ENCODE measurements around the gene TTF2.
"Not testable (repeated sequence)": the region's sequence is repeated elsewhere in the genome, so short reads cannot be mapped to it uniquely, and the experiment has no call there.

Gene TTF2

DNA sequence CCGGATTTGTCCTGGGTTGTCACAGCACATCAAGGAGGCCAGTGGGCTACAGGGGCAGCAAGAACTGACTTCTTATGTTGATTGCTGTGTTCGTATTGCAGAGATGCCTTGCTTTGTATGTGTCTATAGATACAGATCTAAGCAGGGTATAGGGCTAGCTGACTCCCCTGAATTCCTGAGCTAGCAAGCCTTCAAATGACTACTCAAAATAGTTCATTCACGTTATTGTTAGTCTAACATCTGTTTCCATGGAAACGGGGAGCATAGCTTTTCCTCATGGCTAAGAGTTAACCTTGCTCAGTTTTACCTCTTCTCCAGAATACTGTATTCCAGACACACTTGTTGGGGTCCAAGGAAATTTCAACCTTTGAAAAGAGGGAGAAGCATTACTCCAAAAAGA lies 37.3 kb downstream of the TTF2 start:
- Histone ChIP-seq H3K4me1 (ENCODE audit: control insufficient read depth, insufficient read depth, low read length) (peaks cover 11% of the 10 kb centered on the region), H3K9ac (ENCODE audit: low read length) (no peak overlapping the region), H3K4me3 (ENCODE audit: low read length) (no peak overlapping the region), H3K27me3 (ENCODE audit: control insufficient read depth, insufficient read depth, low read length) (no peaks in the 10 kb centered on the region), H3K9me3 (ENCODE audit: control insufficient read depth, low read length) (no peaks in the 10 kb centered on the region), H3K36me3 (ENCODE audit: control insufficient read depth, insufficient read depth, low read length) (no peaks in the 10 kb centered on the region)

DNA sequence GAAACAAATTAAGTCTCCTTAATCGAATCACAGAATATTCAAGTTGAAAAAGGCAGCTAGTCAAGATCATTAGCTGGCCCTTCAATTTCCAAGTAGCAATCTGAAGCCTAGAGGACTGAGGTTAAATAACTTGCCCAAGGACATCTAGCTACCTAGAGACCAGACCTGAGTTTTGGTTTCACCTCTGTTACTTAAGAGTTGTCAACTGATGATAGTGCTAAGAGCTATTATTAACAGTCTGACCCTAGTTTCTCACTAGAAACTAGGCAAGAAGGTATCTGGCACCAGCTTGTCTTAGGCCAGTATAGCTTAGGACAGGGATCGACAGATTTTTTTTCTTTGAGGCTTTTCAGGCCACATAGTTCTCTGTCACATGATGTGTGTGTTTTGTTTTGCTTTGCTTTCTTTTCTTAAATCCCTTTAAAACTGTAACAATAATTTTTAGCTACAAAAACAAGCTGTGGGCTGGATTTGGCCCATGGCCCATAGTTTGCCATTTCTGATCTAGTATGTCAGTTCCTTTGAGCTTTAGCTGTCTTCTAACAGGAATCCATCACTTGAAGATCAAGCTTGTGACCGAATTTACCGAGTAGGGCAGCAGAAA lies 38.3 kb downstream of the TTF2 start:
- Histone ChIP-seq H3K4me3 (ENCODE audit: low read length) (no peak overlapping the region), H3K9me3 (ENCODE audit: control insufficient read depth, low read length) (no peaks in the 10 kb centered on the region), H3K27me3 (ENCODE audit: control insufficient read depth, insufficient read depth, low read length) (no peaks in the 10 kb centered on the region), H3K36me3 (ENCODE audit: control insufficient read depth, insufficient read depth, low read length) (no peaks in the 10 kb centered on the region), H3K9ac (ENCODE audit: low read length) (no peak overlapping the region), H3K4me1 (ENCODE audit: control insufficient read depth, insufficient read depth, low read length) (peaks cover 11% of the 10 kb centered on the region)

GRCh38 chr1:117101334-117101733 lies 41.2 kb downstream of the TTF2 start:
- no peak overlapping the region for H3K9ac ChIP-seq (ENCODE audit: low read length)
- no peaks in the 10 kb centered on the region for H3K9me3 ChIP-seq (ENCODE audit: control insufficient read depth, low read length)
- H3K27me3 ChIP-seq (ENCODE audit: control insufficient read depth, insufficient read depth, low read length) = no peaks in the 10 kb centered on the region
- no peak overlapping the region for H3K4me3 ChIP-seq (ENCODE audit: low read length)
- H3K4me1 ChIP-seq (ENCODE audit: control insufficient read depth, insufficient read depth, low read length) = peaks cover 7% of the 10 kb centered on the region
- H3K36me3 ChIP-seq (ENCODE audit: control insufficient read depth, insufficient read depth, low read length) = no peaks in the 10 kb centered on the region

- H3K4me1 ChIP-seq (ENCODE audit: control insufficient read depth, insufficient read depth, low read length); H3K36me3 ChIP-seq (ENCODE audit: control insufficient read depth, insufficient read depth, low read length); H3K27me3 ChIP-seq (ENCODE audit: control insufficient read depth, insufficient read depth, low read length); H3K9me3 ChIP-seq (ENCODE audit: control insufficient read depth, low read length); H3K9ac ChIP-seq (ENCODE audit: low read length); H3K4me3 ChIP-seq (ENCODE audit: low read length): not testable (repeated sequence)
Measured at GRCh38 chr1:117101858-117102257, 41.7 kb downstream of the TTF2 start.

- Histone ChIP-seq H3K27me3 (ENCODE audit: control insufficient read depth, insufficient read depth, low read length) (no peaks in the 10 kb centered on the region), H3K9me3 (ENCODE audit: control insufficient read depth, low read length) (no peaks in the 10 kb centered on the region), H3K4me1 (ENCODE audit: control insufficient read depth, insufficient read depth, low read length) (no peaks in the 10 kb centered on the region), H3K9ac (ENCODE audit: low read length) (no peak overlapping the region), H3K36me3 (ENCODE audit: control insufficient read depth, insufficient read depth, low read length) (no peaks in the 10 kb centered on the region), H3K4me3 (ENCODE audit: low read length) (no peak overlapping the region)
Measured at GRCh38 chr1:117104986-117105385, 44.9 kb downstream of the TTF2 start.

DNA sequence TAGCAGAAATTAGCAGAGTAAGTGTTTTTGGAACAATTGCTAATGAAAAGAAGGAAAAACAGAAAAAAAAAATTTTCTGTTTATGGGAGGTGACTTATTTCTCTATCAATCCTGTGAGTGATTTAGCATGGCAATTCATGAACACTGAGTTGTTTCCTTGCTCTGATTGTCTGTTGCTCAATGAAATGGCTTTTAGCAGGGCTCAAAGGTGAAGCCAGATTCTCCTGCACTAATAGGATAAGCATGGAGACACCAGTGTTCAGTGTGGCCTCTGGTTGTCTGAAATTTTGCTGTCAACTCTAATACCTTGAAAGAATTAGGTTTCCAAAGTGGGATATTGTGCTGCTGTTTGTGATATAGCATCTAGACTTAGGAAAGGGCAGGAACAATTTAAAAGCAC lies 45.6 kb downstream of the TTF2 start:
- H3K9ac ChIP-seq (ENCODE audit: low read length) = no peak overlapping the region
- no peaks in the 10 kb centered on the region for H3K27me3 ChIP-seq (ENCODE audit: control insufficient read depth, insufficient read depth, low read length)
- no peaks in the 10 kb centered on the region for H3K4me1 ChIP-seq (ENCODE audit: control insufficient read depth, insufficient read depth, low read length)
- no peak overlapping the region for H3K4me3 ChIP-seq (ENCODE audit: low read length)
- H3K36me3 ChIP-seq (ENCODE audit: control insufficient read depth, insufficient read depth, low read length) = no peaks in the 10 kb centered on the region
- no peaks in the 10 kb centered on the region for H3K9me3 ChIP-seq (ENCODE audit: control insufficient read depth, low read length)

GRCh38 chr1:117106478-117106877 lies 46.4 kb downstream of the TTF2 start:
- no peaks in the 10 kb centered on the region for H3K4me1 ChIP-seq (ENCODE audit: control insufficient read depth, insufficient read depth, low read length)
- no peaks in the 10 kb centered on the region for H3K9me3 ChIP-seq (ENCODE audit: control insufficient read depth, low read length)
- no peak overlapping the region for H3K4me3 ChIP-seq (ENCODE audit: low read length)
- H3K9ac ChIP-seq (ENCODE audit: low read length) = no peak overlapping the region
- no peaks in the 10 kb centered on the region for H3K27me3 ChIP-seq (ENCODE audit: control insufficient read depth, insufficient read depth, low read length)
- no peaks in the 10 kb centered on the region for H3K36me3 ChIP-seq (ENCODE audit: control insufficient read depth, insufficient read depth, low read length)

DNA sequence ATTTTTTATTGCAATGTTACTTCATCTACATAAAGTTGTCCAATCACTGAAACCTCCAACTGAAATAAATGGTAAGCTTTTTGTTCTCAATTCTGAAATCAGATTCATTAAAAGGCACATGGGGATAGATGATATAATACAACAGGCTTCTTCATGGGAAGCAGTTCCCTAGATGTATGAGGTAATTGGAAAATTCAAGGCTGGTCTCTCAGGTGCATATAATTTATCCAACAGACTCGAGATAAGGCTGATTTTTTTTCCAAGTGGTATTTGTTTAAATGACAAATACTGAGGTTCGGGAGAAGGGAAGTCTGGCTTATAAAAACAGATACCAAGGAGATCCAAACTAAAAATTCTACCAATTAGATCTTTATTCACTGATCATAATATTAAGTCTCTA lies 47.2 kb downstream of the TTF2 start:
- Histone ChIP-seq H3K27me3 (ENCODE audit: control insufficient read depth, insufficient read depth, low read length) (no peaks in the 10 kb centered on the region), H3K4me3 (ENCODE audit: low read length) (no peak overlapping the region), H3K36me3 (ENCODE audit: control insufficient read depth, insufficient read depth, low read length) (no peaks in the 10 kb centered on the region), H3K4me1 (ENCODE audit: control insufficient read depth, insufficient read depth, low read length) (no peaks in the 10 kb centered on the region), H3K9ac (ENCODE audit: low read length) (no peak overlapping the region), H3K9me3 (ENCODE audit: control insufficient read depth, low read length) (no peaks in the 10 kb centered on the region)

- H3K4me3 ChIP-seq (ENCODE audit: low read length) = no peak overlapping the region
- no peaks in the 10 kb centered on the region for H3K36me3 ChIP-seq (ENCODE audit: control insufficient read depth, insufficient read depth, low read length)
- H3K9me3 ChIP-seq (ENCODE audit: control insufficient read depth, low read length) = no peaks in the 10 kb centered on the region
- H3K9ac ChIP-seq (ENCODE audit: low read length) = no peak overlapping the region
- no peaks in the 10 kb centered on the region for H3K4me1 ChIP-seq (ENCODE audit: control insufficient read depth, insufficient read depth, low read length)
- H3K27me3 ChIP-seq (ENCODE audit: control insufficient read depth, insufficient read depth, low read length) = no peaks in the 10 kb centered on the region
Measured at GRCh38 chr1:117110774-117111173, 50.6 kb downstream of the TTF2 start.

- Histone ChIP-seq H3K9me3 (ENCODE audit: control insufficient read depth, low read length) (no peaks in the 10 kb centered on the region), H3K9ac (ENCODE audit: low read length) (no peak overlapping the region), H3K36me3 (ENCODE audit: control insufficient read depth, insufficient read depth, low read length) (no peaks in the 10 kb centered on the region), H3K4me1 (ENCODE audit: control insufficient read depth, insufficient read depth, low read length) (no peaks in the 10 kb centered on the region), H3K4me3 (ENCODE audit: low read length) (no peak overlapping the region), H3K27me3 (ENCODE audit: control insufficient read depth, insufficient read depth, low read length) (no peaks in the 10 kb centered on the region)
Measured at GRCh38 chr1:117112047-117112717, 52.1 kb downstream of the TTF2 start.

GRCh38 chr1:117113199-117113598 lies 53.1 kb downstream of the TTF2 start:
- Histone ChIP-seq H3K9me3 (ENCODE audit: control insufficient read depth, low read length) (no peaks in the 10 kb centered on the region), H3K4me3 (ENCODE audit: low read length) (no peak overlapping the region), H3K36me3 (ENCODE audit: control insufficient read depth, insufficient read depth, low read length) (no peaks in the 10 kb centered on the region), H3K9ac (ENCODE audit: low read length) (no peak overlapping the region), H3K4me1 (ENCODE audit: control insufficient read depth, insufficient read depth, low read length) (no peaks in the 10 kb centered on the region), H3K27me3 (ENCODE audit: control insufficient read depth, insufficient read depth, low read length) (no peaks in the 10 kb centered on the region)

GRCh38 chr1:117114877-117115276 lies 54.8 kb downstream of the TTF2 start:
- H3K9me3 ChIP-seq (ENCODE audit: control insufficient read depth, low read length) = no peaks in the 10 kb centered on the region
- no peaks in the 10 kb centered on the region for H3K36me3 ChIP-seq (ENCODE audit: control insufficient read depth, insufficient read depth, low read length)
- no peak overlapping the region for H3K9ac ChIP-seq (ENCODE audit: low read length)
- no peaks in the 10 kb centered on the region for H3K27me3 ChIP-seq (ENCODE audit: control insufficient read depth, insufficient read depth, low read length)
- H3K4me3 ChIP-seq (ENCODE audit: low read length) = no peak overlapping the region
- H3K4me1 ChIP-seq (ENCODE audit: control insufficient read depth, insufficient read depth, low read length) = no peaks in the 10 kb centered on the region

All from mucosa of stomach (tissue), 1 donor.